ENCODE measurements around the gene HSPBP1.

The HSPBP1 gene

GRCh38 chr19:55253842-55254624 lies 25.9 kb downstream of the HSPBP1 start:
- DNase-seq = no peak

DNA sequence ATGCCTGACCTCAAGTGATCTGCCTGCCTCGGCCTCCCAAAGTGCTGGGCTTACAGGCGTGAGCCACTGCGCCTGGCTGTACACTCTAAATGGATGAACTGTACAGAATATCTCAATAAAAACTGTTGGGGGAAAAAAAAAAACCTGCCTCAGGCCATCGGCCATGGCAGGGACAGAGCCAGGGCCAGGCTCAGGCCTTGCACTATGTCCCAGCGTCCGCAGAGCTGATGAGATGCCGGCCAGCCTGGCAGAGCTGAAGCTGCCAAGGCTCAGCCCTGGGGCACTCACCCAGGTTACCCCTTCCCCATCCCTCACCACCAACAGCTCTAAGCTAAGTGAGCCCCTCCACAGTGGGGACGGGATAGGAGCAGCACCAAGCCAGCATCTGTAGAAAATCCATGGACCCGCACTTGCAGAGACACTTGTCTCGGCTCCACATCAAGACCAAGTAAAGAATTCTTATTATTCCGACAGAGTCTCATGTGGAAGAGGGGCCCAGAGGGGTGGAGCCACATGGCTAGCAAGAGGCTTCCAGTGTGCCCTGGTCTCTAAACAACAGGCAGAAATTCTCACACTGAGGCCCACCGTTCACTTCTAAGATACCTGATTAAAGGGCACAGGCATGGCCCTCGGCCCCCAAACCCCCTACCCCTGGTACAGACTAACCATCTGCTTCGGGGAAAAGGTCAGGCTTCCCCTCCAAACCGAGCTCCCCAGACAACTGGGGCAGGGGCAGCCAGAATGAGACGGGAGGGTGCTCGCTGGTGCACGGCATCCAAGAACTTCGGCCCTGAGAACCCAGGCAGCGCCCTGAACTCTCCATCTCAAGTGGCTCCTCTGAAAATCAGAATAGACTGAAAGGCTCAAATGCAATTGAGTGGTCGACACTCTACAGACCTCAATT lies 26.9 kb downstream of the HSPBP1 start:
- no peak for DNase-seq

DNA sequence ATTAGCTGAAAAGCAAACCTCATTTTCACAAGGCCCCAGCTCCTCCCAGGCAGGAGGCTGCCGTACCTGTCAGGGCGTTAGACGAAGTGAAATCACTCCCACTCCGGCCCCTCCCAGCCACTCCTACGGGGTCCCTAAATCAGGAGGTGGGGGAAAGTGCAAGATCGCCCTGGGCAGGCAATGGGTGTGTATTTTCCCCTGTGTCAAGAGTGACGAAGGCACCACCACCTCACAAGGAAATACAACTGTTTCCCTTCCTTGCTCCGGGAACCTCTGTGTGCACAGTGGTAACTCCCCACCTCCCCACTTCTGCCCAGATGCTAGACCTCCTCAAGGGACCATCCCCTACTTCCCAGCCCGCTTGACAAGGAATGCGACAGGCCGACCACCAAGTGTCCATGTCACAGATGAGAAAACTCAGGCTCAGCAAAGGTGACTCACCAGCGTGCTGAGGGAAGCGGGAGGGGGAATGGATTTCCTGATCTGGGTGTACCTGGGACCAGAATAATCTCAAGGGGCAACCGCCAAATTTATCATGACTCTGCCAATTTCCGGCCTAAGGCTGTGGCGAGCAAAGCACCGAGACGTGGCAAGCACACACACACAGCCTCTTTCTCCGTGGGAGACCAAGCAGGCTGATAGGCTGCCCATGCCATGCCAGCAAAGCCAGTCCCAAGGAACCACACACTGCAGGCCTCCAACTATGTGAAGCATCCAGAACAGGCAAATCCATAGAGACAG lies 28.4 kb downstream of the HSPBP1 start:
- no peak for DNase-seq

- DNase-seq = no peak
These were observed 29.5 kb downstream of the HSPBP1 start for GRCh38 chr19:55250262-55251036.

DNA sequence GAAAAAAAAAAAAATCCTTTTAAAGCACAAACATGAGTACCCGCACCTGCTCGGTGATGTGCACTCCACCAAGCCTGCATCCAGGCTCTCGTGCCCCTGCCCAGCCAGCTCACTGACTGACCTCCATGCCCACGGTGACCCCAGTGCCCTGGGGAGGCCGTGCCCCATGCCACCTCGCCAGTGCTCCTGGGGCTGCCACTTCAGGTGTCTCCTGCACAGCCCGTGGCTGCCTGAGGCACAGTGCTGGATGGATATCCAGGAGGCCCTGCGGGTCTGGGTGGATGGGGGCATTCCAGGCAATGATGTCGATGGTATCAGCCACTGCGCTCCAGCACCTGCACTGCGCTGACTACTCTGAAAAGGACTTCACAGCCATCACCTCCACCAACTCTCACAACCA lies 30.1 kb downstream of the HSPBP1 start:
- DNase-seq = no peak

DNA sequence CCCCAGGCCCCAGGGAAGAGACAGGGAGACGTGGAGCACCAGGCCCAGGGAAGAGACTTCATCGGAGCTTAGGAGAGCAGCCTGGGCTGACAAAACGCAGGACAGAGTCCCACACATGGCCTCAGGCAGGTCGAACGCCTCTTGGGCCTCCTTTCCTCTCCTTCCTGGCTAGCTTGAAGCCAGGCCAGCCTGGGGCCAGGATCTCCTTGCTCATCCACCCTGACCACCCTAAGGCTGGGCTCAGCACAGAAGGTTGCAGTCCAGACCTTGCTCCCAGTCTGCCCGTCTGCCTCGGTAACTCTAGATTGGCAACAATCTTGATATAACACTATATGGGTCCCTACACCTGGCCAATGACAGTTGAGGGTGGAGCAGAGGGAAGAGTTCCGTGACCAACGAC lies 31.2 kb downstream of the HSPBP1 start:
- no peak for DNase-seq

GRCh38 chr19:55248166-55248675 lies 31.7 kb downstream of the HSPBP1 start:
- no peak for DNase-seq

DNA sequence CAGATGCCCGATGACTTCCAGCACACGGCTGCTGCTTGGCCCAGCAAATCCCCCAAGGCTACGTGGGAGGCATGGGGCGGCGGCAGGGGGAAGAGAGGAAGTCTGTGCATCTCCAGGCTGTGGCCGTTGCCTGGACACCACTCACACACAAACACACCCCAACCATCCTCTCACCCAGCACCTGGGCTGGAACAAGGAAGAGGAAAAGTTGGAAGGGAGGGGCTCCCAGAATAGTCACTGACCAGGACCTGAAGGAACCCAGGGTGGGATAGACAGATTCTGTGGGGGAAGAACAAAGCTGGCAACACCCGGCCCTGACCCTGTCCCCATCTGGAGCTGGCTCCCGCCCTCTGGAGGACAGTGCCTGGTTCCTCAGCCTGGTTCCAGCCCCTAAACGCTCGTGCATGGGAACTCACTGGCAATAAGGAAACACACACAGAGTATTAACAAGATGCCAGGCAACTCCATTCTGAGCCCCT lies 32.2 kb downstream of the HSPBP1 start:
- DNase-seq = no peak

- DNase-seq = no peak
These were observed 33.2 kb downstream of the HSPBP1 start for GRCh38 chr19:55246462-55247451.

DNA sequence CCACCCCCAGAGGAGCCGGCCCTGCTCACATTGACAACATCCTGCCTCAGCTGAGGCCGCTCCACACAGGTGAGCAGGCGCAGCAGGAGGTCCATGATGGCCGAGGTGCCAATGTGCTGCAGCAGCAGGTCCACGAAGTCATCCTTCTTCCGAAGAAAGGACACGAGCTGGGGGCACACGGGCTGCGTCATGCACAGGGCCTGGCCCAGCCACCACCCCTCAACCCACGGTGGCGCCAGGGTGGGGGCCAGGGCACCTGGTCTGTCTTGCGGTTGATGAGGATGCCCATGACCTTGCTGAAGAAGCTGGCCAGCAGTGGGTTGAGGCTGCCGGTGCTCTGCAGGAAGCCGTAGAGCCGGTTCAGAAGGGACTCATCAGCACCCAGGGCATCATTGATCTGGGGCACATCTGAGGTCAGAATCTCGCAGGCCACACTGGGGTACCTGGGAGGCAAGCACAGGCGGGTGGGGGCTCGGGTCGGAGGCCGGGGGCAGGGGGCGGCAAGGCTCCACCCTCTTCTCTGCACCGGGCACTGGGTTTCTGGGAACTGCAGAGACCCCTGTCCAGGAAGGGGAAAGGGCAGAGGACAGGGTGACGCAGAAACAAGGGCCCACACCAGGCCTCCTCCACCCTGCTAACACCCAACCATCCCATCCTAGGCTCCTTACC lies 34.5 kb downstream of the HSPBP1 start:
- no peak for DNase-seq

- no peak for DNase-seq
These were observed 35.8 kb downstream of the HSPBP1 start for GRCh38 chr19:55244004-55244680.

- DNase-seq = no peak
These were observed 37.4 kb downstream of the HSPBP1 start for GRCh38 chr19:55242517-55242916.

GRCh38 chr19:55241935-55242464 lies 37.9 kb downstream of the HSPBP1 start:
- DNase-seq = no peak

GRCh38 chr19:55241143-55241934 lies 38.6 kb downstream of the HSPBP1 start:
- no peak for DNase-seq

DNA sequence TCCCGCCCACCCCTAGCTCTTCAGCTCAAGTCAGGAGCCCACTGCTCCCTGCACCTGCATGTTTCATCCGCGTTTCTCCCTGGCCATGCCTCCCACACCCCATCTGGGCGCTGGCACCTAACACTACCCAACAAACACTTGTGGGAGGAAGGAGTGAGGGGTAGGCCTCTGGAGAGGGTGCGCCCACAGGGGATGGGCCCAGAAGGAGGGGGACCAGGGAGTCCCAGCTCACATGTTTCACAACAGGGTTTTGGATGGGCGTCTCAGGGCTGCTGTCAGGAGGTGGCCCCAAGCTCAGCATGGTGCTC lies 39.2 kb downstream of the HSPBP1 start:
- no peak for DNase-seq

- DNase-seq = no peak
These were observed 40.9 kb downstream of the HSPBP1 start for GRCh38 chr19:55239004-55239403.

- DNase-seq = no peak
These were observed 41.9 kb downstream of the HSPBP1 start for GRCh38 chr19:55238030-55238429.

DNA sequence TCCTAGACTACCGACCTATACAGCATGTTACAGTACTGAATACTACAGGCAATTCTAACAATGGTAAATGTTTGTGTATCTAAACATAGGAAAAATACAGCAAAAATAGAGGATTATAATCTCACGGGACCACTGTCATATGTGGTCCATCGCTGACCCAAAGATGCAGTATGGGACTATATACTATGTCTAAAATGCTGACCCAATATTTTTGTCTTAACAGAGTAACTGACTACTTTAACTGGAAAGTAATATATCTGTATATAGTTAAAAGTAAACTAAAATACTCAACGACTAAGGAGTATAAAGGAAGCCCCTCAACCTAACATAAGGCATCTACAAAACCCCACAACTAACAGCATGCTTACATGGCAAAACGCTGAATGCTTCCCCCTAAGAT lies 46.9 kb downstream of the HSPBP1 start:
- DNase-seq = no peak

GRCh38 chr19:55232286-55232602 lies 47.7 kb downstream of the HSPBP1 start:
- no peak for DNase-seq
